PFSK-1 (cell line): Measurements from ENCODE around the gene SRPK2.

Experiments
- FOXP2 ChIP-seq: optimal IDR thresholded peaks from 2 replicates; pipeline ENCODE3; 2011; ENCODE audit warnings: borderline replicate concordance, control low read depth, inconsistent platforms; ENCODE audit not compliant: insufficient read depth; ENCODE audit errors: extremely low read length, extremely low read depth
- POLR2AphosphoS5 ChIP-seq: IDR thresholded peaks from 2 replicates; pipeline ENCODE4 v1.6.1; 2012; ENCODE audit warnings: low read depth, mild to moderate bottlenecking, control low read depth, low read length, moderate library complexity
- SIN3A ChIP-seq: IDR thresholded peaks from 2 replicates; pipeline ENCODE4 v1.6.1; 2012; ENCODE audit warnings: mild to moderate bottlenecking, low read length, moderate library complexity, borderline replicate concordance; ENCODE audit not compliant: insufficient read depth
- TAF1 ChIP-seq: IDR thresholded peaks from 2 replicates; pipeline ENCODE4 v1.6.1; 2012; ENCODE audit warnings: low read length, control low read depth, borderline replicate concordance; ENCODE audit not compliant: insufficient read depth
- TF ChIP-seq, protein P1 (sequence below), 2 experiments: IDR thresholded peaks; 2 replicates each; pipeline versions ENCODE4 v1.6.1 to v1.8.0; 2011 to 2012; ENCODE audit warnings: low read depth in 2 of 2, low read length in 2 of 2, control low read depth in 1 of 2, inconsistent platforms in 1 of 2, mild to moderate bottlenecking in 1 of 2, moderate library complexity in 1 of 2; ENCODE audit not compliant: insufficient read depth in 1 of 2

SRPK2 gene

GRCh38 chr7:105345003-105345402 is 43.7 kb downstream of the SRPK2 start:
- TF ChIP-seq FOXP2 (no peak), TAF1 (no peak), POLR2AphosphoS5 (no peak), SIN3A (no peak)
- TF ChIP-seq, protein P1, sequence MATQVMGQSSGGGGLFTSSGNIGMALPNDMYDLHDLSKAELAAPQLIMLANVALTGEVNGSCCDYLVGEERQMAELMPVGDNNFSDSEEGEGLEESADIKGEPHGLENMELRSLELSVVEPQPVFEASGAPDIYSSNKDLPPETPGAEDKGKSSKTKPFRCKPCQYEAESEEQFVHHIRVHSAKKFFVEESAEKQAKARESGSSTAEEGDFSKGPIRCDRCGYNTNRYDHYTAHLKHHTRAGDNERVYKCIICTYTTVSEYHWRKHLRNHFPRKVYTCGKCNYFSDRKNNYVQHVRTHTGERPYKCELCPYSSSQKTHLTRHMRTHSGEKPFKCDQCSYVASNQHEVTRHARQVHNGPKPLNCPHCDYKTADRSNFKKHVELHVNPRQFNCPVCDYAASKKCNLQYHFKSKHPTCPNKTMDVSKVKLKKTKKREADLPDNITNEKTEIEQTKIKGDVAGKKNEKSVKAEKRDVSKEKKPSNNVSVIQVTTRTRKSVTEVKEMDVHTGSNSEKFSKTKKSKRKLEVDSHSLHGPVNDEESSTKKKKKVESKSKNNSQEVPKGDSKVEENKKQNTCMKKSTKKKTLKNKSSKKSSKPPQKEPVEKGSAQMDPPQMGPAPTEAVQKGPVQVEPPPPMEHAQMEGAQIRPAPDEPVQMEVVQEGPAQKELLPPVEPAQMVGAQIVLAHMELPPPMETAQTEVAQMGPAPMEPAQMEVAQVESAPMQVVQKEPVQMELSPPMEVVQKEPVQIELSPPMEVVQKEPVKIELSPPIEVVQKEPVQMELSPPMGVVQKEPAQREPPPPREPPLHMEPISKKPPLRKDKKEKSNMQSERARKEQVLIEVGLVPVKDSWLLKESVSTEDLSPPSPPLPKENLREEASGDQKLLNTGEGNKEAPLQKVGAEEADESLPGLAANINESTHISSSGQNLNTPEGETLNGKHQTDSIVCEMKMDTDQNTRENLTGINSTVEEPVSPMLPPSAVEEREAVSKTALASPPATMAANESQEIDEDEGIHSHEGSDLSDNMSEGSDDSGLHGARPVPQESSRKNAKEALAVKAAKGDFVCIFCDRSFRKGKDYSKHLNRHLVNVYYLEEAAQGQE (IDR thresholded peaks at IDR 0.05; ENCODE audit: insufficient read depth in 1 of 2, low read depth in 2 of 2, low read length in 2 of 2) = no peak

GRCh38 chr7:105339404-105340323 is 49.1 kb downstream of the SRPK2 start:
- TF ChIP-seq TAF1 = no peak
- no peak for TF ChIP-seq FOXP2
- TF ChIP-seq POLR2AphosphoS5 = no peak
- TF ChIP-seq, protein P1 (IDR thresholded peaks at IDR 0.05; ENCODE audit: insufficient read depth in 1 of 2, low read depth in 2 of 2, low read length in 2 of 2) = no peak
- TF ChIP-seq SIN3A = no peak

- TF ChIP-seq POLR2AphosphoS5 (no peak), SIN3A (no peak), TAF1 (no peak), FOXP2 (no peak)
- TF ChIP-seq, protein P1 (IDR thresholded peaks at IDR 0.05; ENCODE audit: insufficient read depth in 1 of 2, low read depth in 2 of 2, low read length in 2 of 2) = no peak
Observed at GRCh38 chr7:105337529-105337928, 51.2 kb downstream of the SRPK2 start.

DNA sequence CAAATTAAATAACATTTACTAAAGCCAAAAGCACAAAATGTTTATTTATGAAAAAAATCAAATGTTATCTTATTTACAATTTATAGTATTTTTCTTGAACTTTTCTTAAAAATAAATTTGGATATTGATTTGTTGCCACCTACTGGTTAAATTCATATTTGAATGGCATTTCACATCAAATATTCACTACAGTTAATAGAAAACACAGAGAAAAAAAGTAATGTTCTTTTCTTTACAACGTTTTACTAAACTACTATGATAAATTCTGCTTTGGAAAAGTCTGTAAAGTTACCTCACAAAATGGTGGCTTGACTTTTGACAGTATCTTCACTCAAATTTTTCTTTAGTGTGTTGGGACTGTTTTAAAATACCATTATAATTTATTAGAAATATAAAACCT is 52.7 kb downstream of the SRPK2 start:
- TF ChIP-seq FOXP2 = no peak
- TF ChIP-seq, protein P1 (IDR thresholded peaks at IDR 0.05; ENCODE audit: insufficient read depth in 1 of 2, low read depth in 2 of 2, low read length in 2 of 2) = no peak
- no peak for TF ChIP-seq SIN3A
- no peak for TF ChIP-seq POLR2AphosphoS5
- TF ChIP-seq TAF1 = no peak
